OCI-LY3 (cell line): ENCODE measurements around the gene TNS1.

Source experiments
- EZH2phosphoT487 ChIP-seq: fragments of 200-600 bp; shearing (Covaris generic); IDR thresholded peaks from 2 replicates; pipeline ENCODE4 v1.6.1; 2018; ENCODE audit warnings: antibody characterized with exemption, mixed run types, low read depth
- TF ChIP-seq, protein P1 (sequence below): fragments of 200-600, 300-600 bp; sonication (generic); IDR thresholded peaks from 2 replicates; pipeline ENCODE4 v1.5.1; 2014; ENCODE audit warnings: antibody characterized with exemption, low read length, low read depth

GRCh38 chr2:217800433-217801114, 202.2 kb downstream of the TNS1 start:
- TF ChIP-seq, protein P1, sequence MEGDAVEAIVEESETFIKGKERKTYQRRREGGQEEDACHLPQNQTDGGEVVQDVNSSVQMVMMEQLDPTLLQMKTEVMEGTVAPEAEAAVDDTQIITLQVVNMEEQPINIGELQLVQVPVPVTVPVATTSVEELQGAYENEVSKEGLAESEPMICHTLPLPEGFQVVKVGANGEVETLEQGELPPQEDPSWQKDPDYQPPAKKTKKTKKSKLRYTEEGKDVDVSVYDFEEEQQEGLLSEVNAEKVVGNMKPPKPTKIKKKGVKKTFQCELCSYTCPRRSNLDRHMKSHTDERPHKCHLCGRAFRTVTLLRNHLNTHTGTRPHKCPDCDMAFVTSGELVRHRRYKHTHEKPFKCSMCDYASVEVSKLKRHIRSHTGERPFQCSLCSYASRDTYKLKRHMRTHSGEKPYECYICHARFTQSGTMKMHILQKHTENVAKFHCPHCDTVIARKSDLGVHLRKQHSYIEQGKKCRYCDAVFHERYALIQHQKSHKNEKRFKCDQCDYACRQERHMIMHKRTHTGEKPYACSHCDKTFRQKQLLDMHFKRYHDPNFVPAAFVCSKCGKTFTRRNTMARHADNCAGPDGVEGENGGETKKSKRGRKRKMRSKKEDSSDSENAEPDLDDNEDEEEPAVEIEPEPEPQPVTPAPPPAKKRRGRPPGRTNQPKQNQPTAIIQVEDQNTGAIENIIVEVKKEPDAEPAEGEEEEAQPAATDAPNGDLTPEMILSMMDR, result no peak
- no peak for TF ChIP-seq EZH2phosphoT487
